ENCODE data around the gene SFTA2. TPM values are rescaled to one million over a fixed set of nuclear protein-coding genes. Genes with fewer than 3 reads are reported as not detected.

SFTA2 gene
- total and polyA plus RNA-seq, 9 of the 15 experiments (the other 6 are each of a cell fraction or from before 2014, with no cell fraction given): not detected

DNA sequence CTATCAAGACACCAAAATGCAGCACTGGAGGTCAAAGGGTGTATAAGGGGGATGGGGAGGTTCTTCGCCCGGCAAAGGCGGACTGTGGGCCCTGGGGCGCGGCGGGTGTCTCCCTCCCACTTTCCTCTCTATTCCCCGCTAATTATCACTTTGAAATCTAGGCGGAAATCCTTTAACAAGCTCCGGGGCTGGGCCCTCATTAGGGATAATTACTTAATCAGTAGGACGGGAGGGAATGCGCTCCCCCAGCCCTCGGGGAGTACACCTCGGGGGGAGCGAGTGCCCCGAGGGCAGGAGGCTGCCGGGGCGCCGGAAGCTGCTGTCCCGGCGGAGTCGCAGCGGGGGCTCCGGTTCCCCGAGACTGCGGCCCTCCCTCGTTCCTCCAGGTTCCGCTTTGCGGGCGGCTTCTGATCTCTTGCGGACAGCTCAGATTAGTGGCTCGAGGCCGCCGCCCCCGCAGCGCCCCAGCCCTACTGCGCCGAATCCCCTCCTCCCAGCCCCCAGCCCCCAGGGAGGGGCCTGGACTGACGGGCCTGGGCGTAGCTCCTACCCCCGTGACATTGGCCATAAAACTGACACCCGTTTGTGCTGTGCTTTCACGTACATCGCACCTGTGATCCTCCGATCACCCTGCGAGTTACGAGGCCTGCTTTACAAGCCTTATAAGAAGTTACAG, 23.5 kb upstream of the SFTA2 start (continued):
- no peak for TF ChIP-seq SAFB2 (IDR thresholded peaks at IDR 0.05; ENCODE audit: borderline replicate concordance, low read depth, low read length, severe bottlenecking)
- no peak for TF ChIP-seq HMG20B (CRISPR knock-in tag; IDR thresholded peaks at IDR 0.05)
- TF ChIP-seq BACH1 (tag; IDR thresholded peaks at IDR 0.05): no peak
- TF ChIP-seq, protein P1, sequence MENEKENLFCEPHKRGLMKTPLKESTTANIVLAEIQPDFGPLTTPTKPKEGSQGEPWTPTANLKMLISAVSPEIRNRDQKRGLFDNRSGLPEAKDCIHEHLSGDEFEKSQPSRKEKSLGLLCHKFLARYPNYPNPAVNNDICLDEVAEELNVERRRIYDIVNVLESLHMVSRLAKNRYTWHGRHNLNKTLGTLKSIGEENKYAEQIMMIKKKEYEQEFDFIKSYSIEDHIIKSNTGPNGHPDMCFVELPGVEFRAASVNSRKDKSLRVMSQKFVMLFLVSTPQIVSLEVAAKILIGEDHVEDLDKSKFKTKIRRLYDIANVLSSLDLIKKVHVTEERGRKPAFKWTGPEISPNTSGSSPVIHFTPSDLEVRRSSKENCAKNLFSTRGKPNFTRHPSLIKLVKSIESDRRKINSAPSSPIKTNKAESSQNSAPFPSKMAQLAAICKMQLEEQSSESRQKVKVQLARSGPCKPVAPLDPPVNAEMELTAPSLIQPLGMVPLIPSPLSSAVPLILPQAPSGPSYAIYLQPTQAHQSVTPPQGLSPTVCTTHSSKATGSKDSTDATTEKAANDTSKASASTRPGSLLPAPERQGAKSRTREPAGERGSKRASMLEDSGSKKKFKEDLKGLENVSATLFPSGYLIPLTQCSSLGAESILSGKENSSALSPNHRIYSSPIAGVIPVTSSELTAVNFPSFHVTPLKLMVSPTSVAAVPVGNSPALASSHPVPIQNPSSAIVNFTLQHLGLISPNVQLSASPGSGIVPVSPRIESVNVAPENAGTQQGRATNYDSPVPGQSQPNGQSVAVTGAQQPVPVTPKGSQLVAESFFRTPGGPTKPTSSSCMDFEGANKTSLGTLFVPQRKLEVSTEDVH (IDR thresholded peaks at IDR 0.05; ENCODE audit: low read depth, partially characterized antibody): peak; percentile 77
- TF ChIP-seq ARID1B (IDR thresholded peaks at IDR 0.05): peak; percentile 79
- TF ChIP-seq ZNF445 (CRISPR knock-in tag; IDR thresholded peaks at IDR 0.05; ENCODE audit: low read depth): no peak
- TF ChIP-seq SIN3A (IDR thresholded peaks at IDR 0.05; ENCODE audit: borderline replicate concordance in 2 of 2, control insufficient read depth in 1 of 2, low read depth in 2 of 2, low read length in 2 of 2): no peak
- no peak for TF ChIP-seq POLR2AphosphoS2 (IDR thresholded peaks at IDR 0.05; ENCODE audit: low read length)
- TF ChIP-seq NFXL1 (CRISPR knock-in tag; IDR thresholded peaks at IDR 0.05): no peak
- TF ChIP-seq POLR2G (IDR thresholded peaks at IDR 0.05; ENCODE audit: low read depth, low read length): peak; percentile 82
- no peak for TF ChIP-seq ZNF707 (CRISPR knock-in tag; conservative IDR thresholded peaks at IDR 0.05)
- no peak for TF ChIP-seq FOXA3 (CRISPR knock-in tag; conservative IDR thresholded peaks at IDR 0.05 in 1 of 2, IDR thresholded peaks at IDR 0.05 in 1 of 2)
- 0 out of 2 replicates have a peak, but pooled peaks have one; percentile 50 for TF ChIP-seq CBX5 (IDR thresholded peaks at IDR 0.05; ENCODE audit: borderline replicate concordance, low read depth)
- no peak for TF ChIP-seq ZNF280B (CRISPR knock-in tag; IDR thresholded peaks at IDR 0.05)
- peak; percentile 86 for TF ChIP-seq ATF7 (IDR thresholded peaks at IDR 0.05)
- no peak for TF ChIP-seq MCM2 (IDR thresholded peaks at IDR 0.05; ENCODE audit: low read depth)
- TF ChIP-seq, protein P2, sequence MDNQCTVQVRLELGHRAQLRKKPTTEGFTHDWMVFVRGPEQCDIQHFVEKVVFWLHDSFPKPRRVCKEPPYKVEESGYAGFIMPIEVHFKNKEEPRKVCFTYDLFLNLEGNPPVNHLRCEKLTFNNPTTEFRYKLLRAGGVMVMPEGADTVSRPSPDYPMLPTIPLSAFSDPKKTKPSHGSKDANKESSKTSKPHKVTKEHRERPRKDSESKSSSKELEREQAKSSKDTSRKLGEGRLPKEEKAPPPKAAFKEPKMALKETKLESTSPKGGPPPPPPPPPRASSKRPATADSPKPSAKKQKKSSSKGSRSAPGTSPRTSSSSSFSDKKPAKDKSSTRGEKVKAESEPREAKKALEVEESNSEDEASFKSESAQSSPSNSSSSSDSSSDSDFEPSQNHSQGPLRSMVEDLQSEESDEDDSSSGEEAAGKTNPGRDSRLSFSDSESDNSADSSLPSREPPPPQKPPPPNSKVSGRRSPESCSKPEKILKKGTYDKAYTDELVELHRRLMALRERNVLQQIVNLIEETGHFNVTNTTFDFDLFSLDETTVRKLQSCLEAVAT (IDR thresholded peaks at IDR 0.05): peak in 1 of 2 experiments; percentile 79; a peak in 2 of 4 replicates
- TF ChIP-seq HNRNPLL (IDR thresholded peaks at IDR 0.05; ENCODE audit: low read depth, low read length, poor library complexity, severe bottlenecking): peak; percentile 77
- TF ChIP-seq SOX6 (IDR thresholded peaks at IDR 0.05): peak; percentile 72
- TF ChIP-seq ZKSCAN8 (CRISPR knock-in tag; IDR thresholded peaks at IDR 0.05): no peak
- no peak for TF ChIP-seq ZNF584 (CRISPR knock-in tag; IDR thresholded peaks at IDR 0.05; ENCODE audit: low read depth)
- no peak for TF ChIP-seq RHOXF2B (CRISPR knock-in tag; conservative IDR thresholded peaks at IDR 0.05)
- TF ChIP-seq RBM17 (IDR thresholded peaks at IDR 0.05; ENCODE audit: borderline replicate concordance, low read depth, low read length): no peak

Data from K562 (cell line).